Smooth muscle cell (in vitro differentiated cells): ENCODE measurements around the gene EYA2. TPM values are rescaled to one million over a fixed set of nuclear protein-coding genes. Genes with fewer than 3 reads are reported as not detected.

Experiments
- DNase-seq: peaks from one replicate; lab custom pipeline; 2025; ENCODE audit not compliant: unreplicated experiment; lab: John Stamatoyannopoulos, UW
- H2AFZ ChIP-seq: fragments of 200-600 bp; sonication (generic); 2 replicates; pipeline ENCODE4 v1.6.0; 2016; ENCODE audit warnings: antibody characterized with exemption, low read depth, mild to moderate bottlenecking
- H3F3A ChIP-seq: fragments of 200-600 bp; sonication (generic); 2 replicates; pipeline ENCODE4 v1.6.0; 2017; ENCODE audit warnings: antibody characterized with exemption, low read depth
- H3K27ac ChIP-seq: fragments of 200-600 bp; sonication (generic); 2 replicates; pipeline ENCODE4 v1.5.1; 2016; ENCODE audit warnings: low read depth, mild to moderate bottlenecking
- H3K27me3 ChIP-seq: fragments of 200-600 bp; sonication (generic); 2 replicates; pipeline ENCODE4 v1.6.1; 2016; ENCODE audit warnings: low read depth, mild to moderate bottlenecking
- H3K36me3 ChIP-seq: fragments of 200-600 bp; sonication (generic); 2 replicates; pipeline ENCODE4 v1.5.1; 2016; ENCODE audit warnings: low read depth
- H3K4me1 ChIP-seq: fragments of 200-600 bp; sonication (generic); 2 replicates; pipeline ENCODE4 v1.5.1; 2016; ENCODE audit warnings: low read depth
- H3K4me2 ChIP-seq: fragments of 200-600 bp; sonication (generic); 2 replicates; pipeline ENCODE4 v1.6.0; 2016; ENCODE audit warnings: mild to moderate bottlenecking
- H3K4me3 ChIP-seq: fragments of 200-600 bp; sonication (generic); 2 replicates; pipeline ENCODE4 v1.5.1; 2016; ENCODE audit warnings: mild to moderate bottlenecking
- H3K79me2 ChIP-seq: fragments of 200-600 bp; sonication (generic); 2 replicates; pipeline ENCODE4 v1.6.0; 2016; ENCODE audit warnings: low read depth, mild to moderate bottlenecking
- H3K9ac ChIP-seq: fragments of 200-600 bp; sonication (generic); 2 replicates; pipeline ENCODE4 v1.6.0; 2016; ENCODE audit warnings: low read depth
- H3K9me3 ChIP-seq: fragments of 200-600 bp; sonication (generic); replicated peaks from 2 replicates; pipeline ENCODE4 v1.5.1; 2016; ENCODE audit warnings: low read depth
- H4K20me1 ChIP-seq: fragments of 200-600 bp; sonication (generic); 2 replicates; pipeline ENCODE4 v1.6.0; 2016; ENCODE audit warnings: low read depth
- CTCF ChIP-seq: fragments of 200-600 bp; sonication (generic); IDR thresholded peaks from 2 replicates; pipeline ENCODE4 v1.5.1; 2017; ENCODE audit warnings: borderline replicate concordance, mild to moderate bottlenecking, antibody characterized with exemption; ENCODE audit not compliant: insufficient read depth, poor library complexity, severe bottlenecking
- WGBS: methylation state at CpG from one replicate; pipeline ENCODE4 v1.1.7; 2016; ENCODE audit warnings: low lambda C conversion rate; 5-methylcytosine and 5-hydroxymethylcytosine counted together
- polyA plus RNA-seq: library from polyadenylated mRNA; unstranded; fragments of >200 nt; fragmentation: Nextera tagmentation; extraction: Ambion mirVana; gene quantifications from 2 replicates; pipeline ENCODE4 v1.2.1, GENCODE V29; 2016
- total RNA-seq: library from RNA; depleted of rRNA; stranded (reverse); fragments of >200 nt; gene quantifications from 2 replicates; pipeline ENCODE4 v1.2.3, GENCODE V29; 2014

Gene EYA2
- total and polyA plus RNA-seq, 2 experiments from 2014 or later: 0.98 to 1.3 TPM

- Histone ChIP-seq H3K9ac (no peak overlapping the region), H3K9me3 (peaks cover 12% of the 10 kb centered on the region), H2AFZ (no peak overlapping the region), H3F3A (no peaks in the 10 kb centered on the region), H3K4me2 (no peak overlapping the region), H3K79me2 (no peaks in the 10 kb centered on the region), H3K27ac (no peak overlapping the region), H3K36me3 (peaks cover 4% of the 10 kb centered on the region), H3K4me1 (no peaks in the 10 kb centered on the region), H3K4me3 (no peak overlapping the region), H3K27me3 (no peaks in the 10 kb centered on the region), H4K20me1 (no peaks in the 10 kb centered on the region)
- WGBS: 91% methylated on average over 13 of the region's 13 CpGs
- no peak for DNase-seq
- no peak for TF ChIP-seq CTCF
Measured at GRCh38 chr20:47097691-47098622, 203.3 kb downstream of the EYA2 start.

GRCh38 chr20:47099093-47099492 is 204.4 kb downstream of the EYA2 start:
- WGBS: 97% methylated on average over 7 of the region's 7 CpGs
- no peak for DNase-seq
- H3K27me3 ChIP-seq: no peaks in the 10 kb centered on the region

GRCh38 chr20:47099825-47100441 is 205.3 kb downstream of the EYA2 start:
- Histone ChIP-seq H3F3A (no peaks in the 10 kb centered on the region), H3K4me3 (no peak overlapping the region), H2AFZ (no peak overlapping the region), H3K79me2 (no peaks in the 10 kb centered on the region), H4K20me1 (no peaks in the 10 kb centered on the region), H3K4me1 (no peaks in the 10 kb centered on the region), H3K36me3 (peaks cover 4% of the 10 kb centered on the region), H3K9ac (no peak overlapping the region), H3K27ac (no peak overlapping the region), H3K4me2 (no peak overlapping the region), H3K9me3 (peaks cover 12% of the 10 kb centered on the region), H3K27me3 (no peaks in the 10 kb centered on the region)
- TF ChIP-seq CTCF: no peak
- 90% methylated on average over 6 of the region's 6 CpGs for WGBS
- no peak for DNase-seq

More at GRCh38 chr20:47099093-47099492, 204.4 kb downstream of the EYA2 start:
- TF ChIP-seq CTCF: no peak
- H3K36me3 ChIP-seq: peaks cover 4% of the 10 kb centered on the region
- H3K9me3 ChIP-seq: peaks cover 12% of the 10 kb centered on the region
- H3K27ac ChIP-seq: no peak overlapping the region
- no peak overlapping the region for H3K4me3 ChIP-seq
- H3K4me2 ChIP-seq: no peak overlapping the region
- no peaks in the 10 kb centered on the region for H3K79me2 ChIP-seq
- no peaks in the 10 kb centered on the region for H3K4me1 ChIP-seq
- no peak overlapping the region for H3K9ac ChIP-seq
- no peak overlapping the region for H2AFZ ChIP-seq
- H4K20me1 ChIP-seq: no peaks in the 10 kb centered on the region
- H3F3A ChIP-seq: no peaks in the 10 kb centered on the region
